Ascending aorta (tissue), 2 donors: ENCODE measurements around the gene FAM110C. TPM values are rescaled to one million over a fixed set of nuclear protein-coding genes. Genes with fewer than 3 reads are reported as not detected.
"Not testable (repeated sequence)": the region's sequence is repeated elsewhere in the genome, so short reads cannot be mapped to it uniquely, and the experiment has no call there.

Experiments
- DNase-seq, 2 donors: peaks; one replicate each; pipeline ENCODE4 v3.0.0-alpha.2; 2019; ENCODE audit warnings: low spot score in 2 of 2
- H3K27ac ChIP-seq, 2 donors: fragments of 200-600 bp; sonication (generic); one replicate each; pipeline ENCODE4 v1.5.1; 2016 to 2017; ENCODE audit warnings: mild to moderate bottlenecking in 1 of 2
- H3K27me3 ChIP-seq: fragments of 200-600 bp; sonication (generic); one replicate; pipeline ENCODE4 v1.5.1; 2017
- H3K36me3 ChIP-seq, 2 donors: fragments of 200-600 bp; sonication (generic); one replicate each; pipeline ENCODE4 v1.5.1; 2016
- H3K4me1 ChIP-seq, 2 donors: fragments of 200-600 bp; sonication (generic); one replicate each; pipeline ENCODE4 v1.5.1; 2016 to 2017; ENCODE audit warnings: mild to moderate bottlenecking in 1 of 2
- H3K4me3 ChIP-seq, 2 donors: fragments of 200-600 bp; sonication (generic); one replicate each; pipeline ENCODE4 v1.5.1; 2016 to 2017; ENCODE audit warnings: mild to moderate bottlenecking in 1 of 2
- H3K9me3 ChIP-seq, 2 donors: fragments of 200-600 bp; sonication (generic); one replicate each; pipeline ENCODE4 v1.5.1; 2016
- CTCF ChIP-seq, 3 experiments: fragments of 200-600 bp in 2 of 3; fragments of 450-650 bp in 1 of 3; sonication (generic) in 2 of 3; IDR thresholded peaks; one replicate each; pipeline ENCODE4 v1.5.1; 2016 to 2019; ENCODE audit warnings: antibody characterized with exemption in 3 of 3, mild to moderate bottlenecking in 1 of 3, moderate library complexity in 1 of 3
- intact Hi-C: fragments of 100-400 bp; cut with DNase I; formaldehyde crosslinking; loops from one replicate; pipeline ENCODE4 v1.15.1; 2023
- total RNA-seq: library from RNA; depleted of rRNA; stranded (reverse); fragments of >200 nt; gene quantifications from one replicate; pipeline ENCODE4 v1.1.0, GENCODE V29; 2016

FAM110C gene
- total RNA-seq, 1 donor from 2014 or later, result 0.43 TPM

GRCh38 chr2:80971-81736, 34.8 kb upstream of the FAM110C start:
- Histone ChIP-seq H3K4me1 (no peaks in the 10 kb centered on the region), H3K9me3 (no peaks in the 10 kb centered on the region), H3K27ac (no peak overlapping the region), H3K27me3 (no peaks in the 10 kb centered on the region), H3K4me3 (no peak overlapping the region), H3K36me3 (no peaks in the 10 kb centered on the region)
- no peak for TF ChIP-seq CTCF (IDR thresholded peaks at IDR 0.05)
- intact Hi-C loops, result no loop called here
- no peak for DNase-seq

- H3K36me3 ChIP-seq, result no peaks in the 10 kb centered on the region
- intact Hi-C loops, result no loop called here
- no peaks in the 10 kb centered on the region for H3K4me1 ChIP-seq
- H3K9me3 ChIP-seq, result no peaks in the 10 kb centered on the region
- H3K27me3 ChIP-seq, result no peaks in the 10 kb centered on the region
- DNase-seq, result no peak
- no peak overlapping the region for H3K4me3 ChIP-seq
- H3K27ac ChIP-seq, result no peak overlapping the region
- no peak for TF ChIP-seq CTCF (IDR thresholded peaks at IDR 0.05)
Measured at GRCh38 chr2:80378-80777, 34.1 kb upstream of the FAM110C start.

GRCh38 chr2:71309-72035, 25.2 kb upstream of the FAM110C start:
- no peaks in the 10 kb centered on the region for H3K4me1 ChIP-seq
- H3K4me3 ChIP-seq, result no peak overlapping the region
- H3K36me3 ChIP-seq, result no peaks in the 10 kb centered on the region
- intact Hi-C loops, result no loop called here
- H3K27me3 ChIP-seq, result no peaks in the 10 kb centered on the region
- no peak for TF ChIP-seq CTCF (IDR thresholded peaks at IDR 0.05)
- no peak overlapping the region for H3K27ac ChIP-seq
- no peaks in the 10 kb centered on the region for H3K9me3 ChIP-seq
- DNase-seq, result no peak

- Histone ChIP-seq H3K4me1 (no peaks in the 10 kb centered on the region), H3K27me3 (no peaks in the 10 kb centered on the region), H3K36me3 (no peaks in the 10 kb centered on the region), H3K9me3 (no peaks in the 10 kb centered on the region), H3K27ac (no peak overlapping the region), H3K4me3 (no peak overlapping the region)
- no peak for TF ChIP-seq CTCF (IDR thresholded peaks at IDR 0.05)
- intact Hi-C loops, result no loop called here
- no peak for DNase-seq
Measured at GRCh38 chr2:69366-70344, 23.4 kb upstream of the FAM110C start.

- intact Hi-C loops, H3K27ac ChIP-seq, DNase-seq, H3K4me1 ChIP-seq, H3K9me3 ChIP-seq, H3K4me3 ChIP-seq, H3K27me3 ChIP-seq, H3K36me3 ChIP-seq: not testable (repeated sequence)
Measured at GRCh38 chr2:68637-69036, 22.3 kb upstream of the FAM110C start.
